GM13976 (cell line): Measurements from ENCODE around the gene RNF126.

Experiments used
- DNase-seq: peaks from one replicate; pipeline ENCODE4 v3.0.0; 2012; ENCODE audit warnings: low spot score
- CTCF ChIP-seq: IDR thresholded peaks from 2 replicates; pipeline ENCODE4 v1.5.1; 2012; ENCODE audit warnings: borderline replicate concordance, mild to moderate bottlenecking; ENCODE audit not compliant: insufficient read depth; ENCODE audit errors: extremely low read depth, missing control alignments, control extremely low read depth
- in situ Hi-C: fragments of 300-500 bp; cut with MboI; formaldehyde crosslinking; loops from one replicate; pipeline ENCODE4 v1.12.0; 2022; ENCODE audit warnings: low sequenced_read_pairs, mixed read lengths, inconsistent platforms; ENCODE audit not compliant: unreplicated experiment

The RNF126 gene

DNA sequence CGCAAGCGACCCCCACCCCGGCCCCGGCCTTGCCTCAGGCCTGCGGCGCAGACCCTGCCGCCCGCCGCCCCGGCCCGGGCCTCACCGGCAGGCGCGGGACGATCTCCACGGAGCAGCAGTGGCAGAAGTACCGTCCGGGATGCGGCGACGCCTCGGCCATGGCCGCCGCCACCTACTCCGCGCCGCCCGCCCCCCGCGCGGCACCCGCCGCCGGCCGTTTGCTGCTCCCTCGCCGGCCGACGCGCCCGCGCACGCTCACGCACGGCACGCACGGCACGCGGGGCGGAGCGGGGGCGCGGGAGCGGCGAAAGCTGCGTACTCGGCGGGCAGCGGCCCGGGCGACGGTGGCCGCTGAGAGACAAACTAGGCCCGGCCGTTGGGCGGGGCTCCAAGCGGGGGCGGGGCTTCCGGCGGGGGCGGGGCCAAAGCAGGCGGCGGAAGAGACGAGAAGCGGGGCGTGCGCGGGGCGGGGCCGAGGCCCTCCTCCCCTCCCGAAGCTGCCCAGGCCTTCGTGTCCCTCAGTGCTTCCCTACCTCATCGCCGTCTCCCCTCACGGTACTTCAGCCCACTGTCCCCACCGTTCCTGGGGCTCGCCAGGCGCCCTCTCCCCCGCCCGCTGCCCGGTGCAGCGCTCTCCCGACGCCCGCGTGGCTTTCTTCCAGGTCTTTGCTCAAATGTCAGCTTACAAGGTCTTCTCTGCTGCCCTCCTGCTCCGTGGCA, at the start of gene RNF126:
TSS of gene RNF126 (minus strand) at position 253 of the 720 bp plus-strand sequence. CDS start at position 160, 93 bp downstream.
- in situ Hi-C loops = no loop called here
- peak; percentile 98 for DNase-seq
- no peak for TF ChIP-seq CTCF

- no peak for DNase-seq
- TF ChIP-seq CTCF = no peak
- in situ Hi-C loops = no loop called here
Observed at GRCh38 chr19:711254-711653, 48.2 kb upstream of the RNF126 start.

DNA sequence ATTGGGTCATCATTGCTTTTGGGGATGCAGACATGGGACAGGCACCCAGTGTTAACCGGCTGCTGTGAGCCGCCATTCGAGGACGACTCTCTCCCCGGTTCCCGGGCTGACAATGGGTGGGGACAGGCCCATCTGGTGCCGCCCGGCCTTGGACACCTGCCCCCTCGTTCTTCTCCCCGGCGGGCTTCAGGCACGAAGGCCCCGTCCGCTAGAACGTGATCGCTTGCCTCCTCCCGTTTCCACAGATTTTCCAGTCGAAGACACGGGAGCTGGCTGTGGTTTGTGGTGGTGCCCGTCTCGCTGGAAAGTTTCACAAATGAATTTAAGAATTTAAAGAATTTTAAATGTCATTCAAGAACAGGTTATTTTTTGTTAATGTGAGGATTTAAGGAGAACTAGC, 47.8 kb upstream of the RNF126 start:
- DNase-seq = no peak
- no peak for TF ChIP-seq CTCF
- in situ Hi-C loops = no loop called here

DNA sequence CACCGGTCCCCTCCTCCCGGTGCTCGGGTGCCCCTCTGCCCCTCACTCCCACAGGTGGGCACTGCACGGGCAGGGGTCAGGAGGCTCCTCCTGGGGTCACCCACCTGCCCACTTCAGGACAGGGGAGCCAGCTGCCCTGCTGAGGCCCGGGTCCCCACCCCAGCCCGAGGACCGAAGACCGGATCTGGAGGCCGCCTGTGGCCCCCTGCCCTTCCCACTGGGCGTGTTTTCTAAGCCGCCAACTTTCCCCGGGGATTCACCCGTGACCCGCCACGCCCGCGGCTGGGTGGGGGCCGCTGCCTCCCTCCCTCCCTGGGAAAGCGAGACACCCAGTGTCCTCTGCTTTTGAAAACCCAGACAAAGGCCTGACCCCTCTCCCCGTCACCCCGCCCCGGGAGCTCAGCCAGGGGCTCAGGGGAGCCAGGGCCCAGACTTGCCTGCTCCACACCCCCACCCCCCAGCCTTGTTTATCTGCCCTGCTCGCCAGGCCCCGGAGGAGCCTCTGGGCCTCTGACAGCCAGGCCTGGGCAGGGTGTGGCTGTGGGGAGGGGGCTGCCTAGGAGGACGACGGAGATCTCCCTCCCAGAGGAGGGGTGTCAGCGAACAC, 47.1 kb upstream of the RNF126 start:
- no peak for DNase-seq
- in situ Hi-C loops = no loop called here
- no peak for TF ChIP-seq CTCF

DNA sequence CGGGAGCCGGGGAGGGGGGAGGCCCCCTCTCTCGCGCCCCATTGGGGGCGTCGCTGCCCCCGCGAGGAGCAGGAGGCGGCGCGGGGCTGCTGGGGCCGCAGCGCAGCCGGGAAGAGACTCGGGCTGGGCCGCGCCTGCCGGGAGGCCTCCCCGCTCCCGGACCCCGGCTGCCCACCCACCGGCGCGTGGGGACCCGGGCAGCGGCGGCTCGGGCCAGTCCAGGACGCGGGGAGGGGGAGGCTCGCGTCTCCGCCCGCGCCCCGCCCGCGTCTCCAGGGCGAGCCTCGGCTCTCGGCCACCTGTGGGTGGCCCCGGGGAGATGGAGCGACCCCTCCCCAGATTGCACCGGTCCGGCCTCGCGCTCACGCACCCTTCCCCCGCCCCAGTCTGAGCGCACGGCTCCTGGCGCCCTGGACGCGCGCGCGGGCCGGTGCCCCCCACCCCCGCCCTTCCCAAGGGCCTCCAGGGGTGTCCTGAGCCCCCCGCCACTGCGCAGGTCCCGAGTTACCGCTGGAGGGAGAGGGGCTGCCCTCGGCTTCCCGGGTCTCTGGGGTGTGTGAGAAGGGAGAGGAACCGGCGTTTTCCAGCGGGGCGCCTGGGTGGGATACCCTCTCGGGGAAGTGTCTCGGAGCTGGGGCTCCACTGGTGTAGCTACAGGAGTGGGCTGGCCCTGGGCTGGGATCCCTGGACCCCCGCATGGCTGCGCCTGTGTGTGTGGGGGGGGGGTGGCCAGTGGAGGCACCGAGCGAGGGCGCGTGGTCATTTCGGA, 46.4 kb upstream of the RNF126 start:
- DNase-seq = no peak
- in situ Hi-C loops = no loop called here
- TF ChIP-seq CTCF = no peak
